ENCODE measurements around the gene ERBB3.

- TF ChIP-seq POLR2A (IDR thresholded peaks at IDR 0.05), result no peak
- TF ChIP-seq CTCF (IDR thresholded peaks at IDR 0.05), result no peak
Observed at GRCh38 chr12:56130876-56131275, 50.9 kb downstream of the ERBB3 start.

Data from breast epithelium (tissue), 3 donors.